Stimulated activated CD8-positive, alpha-beta memory T cell treated with anti-CD3 and anti-CD28 coated beads, Interleukin-15, amount 100 ng/mL, for 24 hours (primary cell): ENCODE measurements around the gene LARP7.
A peak's percentile ranks its signal among the peaks of the same experiment; 100 is the strongest.
"Not testable (repeated sequence)": the region's sequence is repeated elsewhere in the genome, so short reads cannot be mapped to it uniquely, and the experiment has no call there.

Experiments used
- DNase-seq: peaks from one replicate; pipeline ENCODE4 v3.0.0-alpha.2; 2020; ENCODE audit warnings: low read depth

The LARP7 gene

DNA sequence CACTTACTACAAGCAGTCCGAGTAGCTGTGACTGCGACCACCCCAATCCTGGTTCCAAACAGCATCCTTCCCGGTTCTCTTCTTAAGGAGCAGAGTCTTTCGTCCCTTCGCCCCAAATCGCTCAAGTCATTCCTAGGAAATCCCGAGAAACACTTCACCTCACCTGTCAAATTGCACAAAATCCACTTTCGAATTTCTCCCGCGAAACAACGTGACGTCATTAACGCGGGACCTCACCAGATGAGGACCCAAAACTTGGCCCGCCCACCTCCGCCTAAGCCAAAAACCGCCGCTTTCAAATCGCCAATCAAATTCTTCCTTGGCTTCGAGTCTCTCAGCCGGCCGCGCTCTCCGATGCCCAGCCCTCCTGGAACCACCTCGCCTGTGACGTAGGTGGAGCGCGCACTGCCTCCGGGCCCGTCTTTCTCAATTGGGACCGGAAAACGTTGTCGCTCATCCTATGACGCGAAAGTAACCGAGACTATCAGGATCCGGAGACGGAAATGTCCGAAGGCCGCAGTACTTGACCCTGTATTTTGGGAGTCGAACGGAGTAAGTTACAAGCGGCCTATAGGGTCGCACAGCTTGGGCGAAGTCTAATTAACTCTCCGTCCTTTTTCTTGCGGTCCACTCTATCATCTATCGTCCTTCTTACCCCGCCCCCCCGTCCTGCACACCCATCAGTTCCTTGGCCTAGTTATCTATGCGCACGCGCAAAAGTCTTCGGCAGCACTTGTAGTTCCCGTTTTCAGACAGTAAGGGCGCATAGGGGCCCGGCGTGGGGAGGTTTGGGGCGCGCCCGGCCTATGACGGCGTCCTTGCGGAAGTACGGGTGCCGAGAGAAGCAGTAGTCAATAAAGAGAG is at the start of gene LARP7, which contains the start of gene ZGRF1:
TSS of gene LARP7 (plus strand) at position 456 of the 864 bp plus-strand sequence. CDS start 7,527 bp downstream, outside the sequence.
TSS of gene ZGRF1 (minus strand) at position 222 of the 864 bp plus-strand sequence. CDS start 3,733 bp downstream, outside the sequence.
- peak; percentile 89 for DNase-seq

DNA sequence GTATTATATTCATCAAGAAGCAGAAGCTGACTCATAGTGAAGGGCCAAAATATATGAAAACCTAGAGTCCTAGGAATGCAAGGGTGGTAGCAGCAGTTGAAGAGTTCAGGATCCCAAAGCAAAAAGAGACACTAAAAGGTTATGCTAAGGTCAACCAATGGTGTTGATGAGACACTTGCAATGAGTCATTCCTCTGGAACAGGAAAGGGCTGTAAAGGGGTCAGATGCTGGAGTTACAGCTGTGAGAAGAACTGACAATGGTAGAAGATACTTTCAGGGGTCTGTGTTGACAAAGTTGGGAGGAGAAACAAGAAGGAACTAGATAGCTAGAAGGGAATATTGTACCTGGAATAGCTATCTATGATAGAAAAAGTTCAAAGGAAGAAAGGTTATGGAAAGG is 47.7 kb upstream of the LARP7 start:
- no peak for DNase-seq

DNA sequence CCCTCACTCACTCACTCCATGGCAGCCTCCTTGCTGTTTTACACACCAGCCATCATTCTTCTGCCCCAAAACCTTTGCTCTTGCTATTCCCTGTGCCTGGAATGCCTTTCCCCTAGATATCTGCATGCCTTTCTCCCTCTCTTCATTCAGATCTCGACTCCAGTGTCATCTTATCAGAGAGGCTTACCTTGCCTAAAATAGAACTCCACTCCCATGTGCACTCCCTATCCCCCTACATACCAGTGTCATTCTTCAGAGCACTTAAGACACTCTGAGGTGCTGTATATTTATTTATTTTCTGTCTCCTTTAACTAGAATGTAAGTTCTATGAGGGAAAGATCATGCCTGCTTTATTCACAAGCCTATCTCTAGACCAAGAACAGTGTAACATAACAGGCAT is 45.4 kb upstream of the LARP7 start:
- DNase-seq: no peak

DNA sequence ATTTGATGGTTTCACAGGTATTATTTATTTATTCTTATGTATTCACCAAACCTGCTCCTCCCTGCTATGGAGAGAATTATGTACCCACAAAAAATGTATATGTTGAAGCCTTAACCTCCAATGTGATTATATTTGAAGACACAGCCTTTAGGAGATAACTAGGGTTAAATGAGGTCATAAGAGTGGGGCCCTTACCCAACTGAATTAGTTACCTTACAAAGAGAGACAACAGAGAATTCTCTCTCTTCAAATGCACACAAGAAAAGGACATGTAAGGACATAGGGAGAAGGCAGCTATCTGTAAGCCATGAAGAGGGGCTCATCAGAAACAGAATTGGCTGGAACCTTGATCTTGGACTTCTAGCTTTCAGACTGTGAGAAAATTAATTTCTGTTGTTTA is 44.2 kb upstream of the LARP7 start:
- DNase-seq: no peak

DNA sequence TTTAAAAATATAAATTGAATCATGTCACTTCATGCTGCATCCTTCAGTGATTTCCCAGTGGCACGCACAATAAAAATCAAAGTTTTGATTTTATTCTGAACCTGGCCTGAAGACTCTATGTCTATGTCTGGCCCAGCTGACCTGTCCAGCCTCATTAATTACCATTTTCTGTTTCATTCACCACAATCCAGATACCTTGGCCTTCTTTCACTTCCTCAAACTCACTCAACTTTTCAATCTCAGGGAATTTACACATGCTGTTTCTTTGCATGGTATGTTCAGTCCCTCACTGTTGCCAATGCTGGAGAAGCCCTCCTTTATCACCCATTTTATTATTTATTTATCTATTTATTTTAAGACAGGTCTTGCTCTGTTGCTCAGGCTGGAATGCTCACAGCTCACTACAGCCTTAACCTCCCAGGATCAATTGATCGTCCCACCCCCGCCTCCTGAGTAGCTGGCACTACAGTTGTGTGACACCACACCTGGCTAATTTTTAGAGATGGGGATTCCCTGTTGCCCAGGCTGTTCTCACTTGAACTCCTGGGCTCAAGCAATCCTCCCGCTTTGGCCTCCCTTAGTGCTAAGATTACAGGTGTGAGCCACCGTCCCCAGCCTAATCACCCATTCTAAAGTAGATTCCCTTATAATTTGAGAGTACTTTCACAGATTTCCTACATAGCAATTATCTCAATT is 43.4 kb upstream of the LARP7 start:
- no peak for DNase-seq

DNA sequence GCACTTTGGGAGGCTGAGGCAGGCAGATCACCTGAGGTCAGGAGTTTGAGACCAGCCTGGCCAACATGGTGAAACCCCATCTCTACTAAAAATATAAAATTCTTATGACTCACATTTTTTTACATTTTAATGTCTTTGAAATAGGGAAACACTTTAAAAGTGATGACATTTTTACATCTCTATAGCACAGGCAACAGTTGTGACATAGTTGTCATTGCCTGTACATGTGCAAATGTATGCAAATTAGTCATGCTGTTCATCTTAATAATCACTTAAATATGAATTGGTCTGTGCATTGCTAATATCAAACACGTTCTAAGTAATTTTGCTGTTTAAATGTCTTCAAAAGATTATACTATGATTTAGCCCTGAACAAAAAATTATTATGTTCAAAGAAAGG is 42.0 kb upstream of the LARP7 start:
- no peak for DNase-seq

DNA sequence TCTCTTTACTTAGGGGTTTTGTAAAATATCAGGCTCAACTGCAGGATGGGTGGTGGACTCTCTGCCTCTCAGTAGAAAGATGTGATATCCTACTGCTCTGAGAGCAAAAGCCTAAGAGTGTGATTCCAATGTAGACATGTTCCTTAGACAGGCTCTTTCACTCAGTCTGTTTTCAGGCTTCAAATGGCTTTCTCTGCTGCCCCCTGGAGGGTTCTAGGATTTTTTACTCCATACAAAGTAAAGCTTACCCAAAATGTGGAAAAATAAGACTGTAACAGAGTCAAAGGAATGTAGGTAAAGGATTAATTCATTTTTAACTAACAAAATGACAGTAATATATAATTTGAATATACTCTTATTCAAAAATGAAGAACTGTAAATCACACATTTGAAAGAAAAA is 32.4 kb upstream of the LARP7 start:
- no peak for DNase-seq

DNA sequence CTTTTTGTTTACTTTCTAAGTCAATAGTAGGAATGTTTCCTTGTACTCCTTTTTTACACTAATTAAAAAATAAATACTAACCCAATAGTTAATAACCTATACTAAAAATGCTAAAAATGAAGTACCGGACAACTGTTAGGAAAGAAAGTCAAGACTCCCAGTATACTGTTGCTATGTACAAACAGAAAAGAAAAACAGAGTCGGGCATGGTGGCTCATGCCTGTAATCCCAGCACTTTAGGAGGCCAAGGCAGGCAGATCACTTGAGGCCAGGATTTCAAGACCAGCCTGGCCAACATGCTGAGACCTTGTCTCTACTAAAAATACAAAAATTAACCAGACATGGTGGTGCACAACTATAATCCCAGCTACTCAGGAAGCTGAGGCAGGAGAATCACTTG is 24.1 kb upstream of the LARP7 start:
- DNase-seq: not testable (repeated sequence)

DNA sequence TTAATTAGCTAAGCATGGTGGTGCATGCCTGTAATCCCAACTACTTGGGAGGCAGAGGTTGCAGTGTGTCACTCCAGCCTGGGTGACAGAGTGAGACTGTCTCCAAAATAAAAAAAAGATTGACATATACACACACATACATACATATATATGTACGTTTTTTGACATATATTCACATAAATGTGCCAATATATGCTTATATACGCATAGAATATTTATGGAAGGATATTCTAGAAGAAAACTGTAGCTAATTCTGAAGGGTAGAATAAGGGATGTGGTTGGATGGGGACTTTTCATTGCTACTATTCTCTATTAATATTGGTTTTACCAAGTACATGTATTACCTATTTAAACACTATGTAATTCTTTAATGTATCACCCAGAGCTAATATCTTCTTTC is 20.0 kb upstream of the LARP7 start:
- DNase-seq: no peak

DNA sequence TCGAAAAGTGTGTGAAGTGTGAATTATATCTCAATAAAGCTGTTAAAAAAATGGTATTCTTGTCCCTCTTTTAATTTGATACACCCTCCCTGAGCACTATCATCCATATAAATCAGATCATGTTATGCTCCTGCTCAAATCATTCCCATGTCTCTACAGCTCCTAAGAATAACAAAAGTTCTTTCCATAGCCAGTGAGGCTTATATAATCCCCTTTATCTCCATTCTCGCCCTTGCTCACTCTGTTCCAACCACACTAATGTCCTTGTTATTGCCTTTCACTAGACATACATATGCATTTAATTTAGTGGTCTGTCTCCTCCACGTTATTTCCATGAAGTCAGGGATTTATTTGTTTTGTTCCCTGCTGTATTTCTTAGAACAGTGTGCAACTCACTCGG is 10.7 kb upstream of the LARP7 start:
- DNase-seq: no peak

DNA sequence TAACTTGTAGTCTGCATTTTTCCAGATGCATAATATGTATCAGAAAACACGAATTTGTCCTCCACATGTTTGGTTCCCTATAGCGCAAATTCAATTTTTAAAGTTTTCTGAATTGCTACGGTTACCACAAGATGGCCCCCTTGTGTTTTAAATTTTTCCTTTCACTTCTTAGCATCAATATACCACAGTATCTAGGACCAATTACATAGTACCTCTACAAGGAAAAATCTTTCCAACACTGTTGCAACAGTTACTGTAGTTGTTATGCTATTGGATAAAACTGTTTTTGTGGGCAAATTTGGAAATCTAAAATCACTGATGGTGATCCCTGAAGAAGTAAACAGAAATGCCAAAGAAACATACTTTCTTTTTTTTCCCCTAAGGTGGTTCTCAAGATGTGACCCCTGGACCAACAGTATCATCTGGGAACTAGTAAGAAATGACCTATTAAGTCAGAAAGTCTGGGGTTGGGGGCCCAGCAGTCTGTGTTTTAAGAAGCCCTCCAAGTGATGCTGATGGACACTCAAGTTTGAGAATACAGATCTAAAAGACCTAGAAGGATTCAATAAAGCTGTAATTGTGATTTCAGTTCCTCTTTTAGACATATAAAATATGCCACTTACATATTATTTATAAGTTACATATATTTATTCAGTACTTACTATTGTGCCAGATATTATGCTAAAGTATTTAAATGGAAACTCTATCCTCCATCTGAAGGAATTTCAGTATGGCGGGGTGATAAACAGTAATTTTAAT is 3.3 kb upstream of the LARP7 start:
- DNase-seq: no peak

DNA sequence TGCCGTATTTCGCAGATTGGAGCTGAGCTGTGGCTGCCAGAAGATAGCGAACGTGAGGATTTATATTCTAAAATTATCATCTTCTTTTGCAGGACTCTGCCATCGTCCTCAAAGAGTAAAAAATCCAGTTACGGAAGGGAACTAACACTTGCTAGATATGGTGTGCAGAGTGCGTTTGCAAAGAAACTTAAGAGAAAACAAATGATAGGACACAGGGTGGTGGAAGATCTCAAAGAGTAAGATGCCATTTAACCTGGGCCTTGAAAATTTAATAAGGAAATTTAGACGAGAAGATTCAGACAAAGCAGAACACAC is 566 bp downstream of the LARP7 start:
- no peak for DNase-seq

DNA sequence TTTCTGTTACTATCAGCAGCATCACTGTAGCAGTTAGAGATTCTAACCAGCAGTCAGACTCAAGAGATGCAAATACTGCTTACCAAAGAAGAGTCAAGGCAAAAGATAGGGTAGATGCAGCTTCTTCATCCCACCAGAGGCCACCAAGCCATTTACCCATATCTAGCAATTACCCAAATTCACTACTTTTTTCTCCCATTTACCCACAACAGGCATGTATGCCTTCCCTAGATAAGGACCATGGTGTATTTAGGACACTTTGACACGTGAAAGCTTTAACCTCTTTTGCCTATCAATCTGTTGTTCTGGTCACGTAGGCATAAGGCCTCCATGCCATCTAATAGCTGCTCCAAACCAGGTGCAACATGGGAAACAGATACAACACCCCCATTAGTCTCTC is 5.6 kb downstream of the LARP7 start:
- no peak for DNase-seq

DNA sequence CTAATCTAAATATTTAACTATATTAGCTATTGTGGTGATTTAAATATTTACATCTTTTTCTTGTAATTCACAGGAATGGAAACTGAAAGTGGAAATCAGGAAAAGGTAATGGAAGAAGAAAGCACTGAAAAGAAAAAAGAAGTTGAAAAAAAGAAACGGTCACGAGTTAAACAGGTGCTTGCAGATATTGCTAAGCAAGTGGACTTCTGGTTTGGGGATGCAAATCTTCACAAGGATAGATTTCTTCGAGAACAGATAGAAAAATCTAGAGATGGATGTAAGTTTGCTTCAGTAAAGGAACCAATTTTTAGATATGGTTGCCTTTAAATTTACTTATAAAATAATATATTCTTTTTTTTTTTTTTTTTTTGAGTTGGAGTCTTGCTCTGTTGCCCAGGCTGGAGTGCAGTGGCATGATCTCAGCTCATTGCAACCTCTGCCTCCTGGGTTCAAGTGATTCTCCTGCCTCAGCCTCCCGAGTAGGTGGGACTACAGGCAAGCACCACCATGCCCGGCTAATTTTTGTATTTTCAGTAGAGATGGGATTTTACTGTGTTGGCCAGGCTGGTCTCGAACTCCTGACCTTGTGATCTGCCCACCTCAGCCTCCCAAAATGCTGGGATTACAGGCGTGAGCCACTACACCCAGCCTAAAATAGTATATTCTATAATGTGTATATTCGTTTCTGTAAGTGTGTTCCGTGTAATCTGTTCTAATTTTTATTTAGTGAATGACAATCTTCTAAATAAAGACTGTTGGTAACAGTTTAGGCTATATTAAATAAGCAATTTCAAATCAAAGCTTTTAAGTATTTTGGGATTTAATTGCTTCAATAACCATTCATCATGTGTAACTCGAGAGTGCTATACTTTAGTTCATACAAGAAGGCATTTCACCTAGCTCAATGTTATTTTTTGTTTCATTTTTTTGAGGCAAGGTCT is 7.9 kb downstream of the LARP7 start:
- not testable (repeated sequence) for DNase-seq

DNA sequence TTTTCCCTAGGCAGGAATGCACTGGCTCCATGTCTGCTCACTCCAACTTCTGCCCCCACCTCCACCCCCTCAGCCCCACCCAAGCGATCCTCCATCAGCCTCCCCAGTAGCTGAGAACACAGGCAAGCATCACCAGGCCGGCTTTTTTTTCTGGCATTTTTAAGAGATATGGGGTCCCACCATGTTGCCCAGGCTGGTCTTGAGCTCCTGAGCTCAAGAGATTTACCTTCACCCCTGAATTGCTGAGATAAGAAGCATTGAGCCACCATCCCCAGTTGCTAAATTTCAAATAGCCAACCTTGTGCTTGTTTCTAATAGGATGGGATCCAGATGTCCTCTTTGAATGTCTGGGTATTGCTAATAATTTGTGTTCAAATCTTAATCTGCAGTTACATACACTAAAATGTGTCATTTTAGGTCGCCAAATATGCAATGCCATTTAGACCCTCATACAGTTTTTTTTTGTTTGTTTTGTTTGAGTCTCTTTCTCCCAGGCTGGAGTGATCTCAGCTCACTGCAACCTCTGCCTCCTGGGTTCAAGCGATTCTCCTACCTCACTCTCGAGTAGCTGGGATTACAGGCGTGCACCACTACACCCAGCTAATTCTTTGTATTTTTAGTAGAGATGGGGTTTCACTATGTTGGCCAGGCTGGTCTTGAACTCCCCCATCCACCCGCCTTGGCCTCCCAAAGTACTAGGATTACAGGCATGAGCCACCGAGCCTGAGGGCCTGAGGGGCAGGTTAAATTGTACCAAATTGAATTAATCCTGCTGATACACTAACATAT is 8.8 kb downstream of the LARP7 start:
- DNase-seq: no peak

DNA sequence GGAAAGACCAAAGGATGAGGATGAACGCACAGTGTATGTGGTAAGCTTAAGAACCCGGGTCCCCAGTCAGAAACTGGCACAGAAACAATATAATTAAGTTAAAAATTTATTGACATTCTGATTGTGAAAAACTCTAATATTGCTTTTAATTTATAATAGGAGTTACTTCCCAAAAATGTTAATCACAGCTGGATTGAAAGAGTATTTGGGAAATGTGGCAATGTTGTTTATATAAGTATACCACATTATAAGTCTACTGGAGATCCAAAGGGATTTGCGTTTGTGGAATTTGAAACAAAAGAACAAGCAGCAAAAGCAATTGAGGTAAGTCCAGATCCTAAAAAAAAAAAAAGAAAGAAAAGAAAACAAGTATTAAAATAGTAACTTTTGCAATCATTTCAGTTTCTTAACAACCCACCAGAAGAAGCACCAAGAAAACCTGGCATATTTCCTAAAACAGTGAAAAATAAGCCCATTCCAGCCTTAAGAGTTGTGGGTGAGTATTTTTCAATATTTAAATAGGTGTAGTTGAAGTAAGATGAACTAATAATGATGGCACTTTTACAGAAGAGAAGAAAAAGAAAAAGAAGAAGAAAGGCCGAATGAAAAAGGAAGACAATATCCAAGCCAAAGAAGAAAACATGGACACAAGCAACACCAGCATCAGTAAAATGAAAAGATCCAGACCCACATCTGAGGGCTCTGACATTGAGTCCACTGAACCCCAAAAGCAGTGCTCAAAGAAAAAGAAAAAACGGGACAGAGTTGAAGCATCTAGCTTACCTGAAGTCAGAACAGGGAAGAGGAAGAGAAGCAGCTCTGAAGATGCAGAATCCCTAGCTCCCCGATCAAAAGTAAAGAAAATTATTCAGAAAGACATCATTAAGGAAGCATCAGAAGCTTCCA is 9.9 kb downstream of the LARP7 start:
- no peak for DNase-seq

DNA sequence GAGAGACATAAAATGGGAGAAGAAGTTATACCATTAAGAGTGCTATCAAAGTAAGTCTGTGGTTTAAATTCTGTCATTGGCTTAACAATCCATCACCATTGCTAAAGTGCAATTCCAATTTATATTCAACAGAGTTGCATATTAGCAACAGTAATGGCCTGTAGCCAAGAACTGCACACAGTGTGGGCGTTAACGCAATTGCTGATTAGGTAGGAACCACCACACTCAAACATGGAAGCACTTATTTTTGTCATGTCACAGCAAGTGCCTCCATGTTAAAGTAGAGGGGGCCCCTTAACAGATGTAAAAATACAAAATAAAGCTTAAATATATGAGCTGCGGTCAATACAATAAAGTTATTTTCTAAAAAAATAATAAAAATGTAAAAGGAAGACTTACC is 10.8 kb downstream of the LARP7 start:
- DNase-seq: no peak

DNA sequence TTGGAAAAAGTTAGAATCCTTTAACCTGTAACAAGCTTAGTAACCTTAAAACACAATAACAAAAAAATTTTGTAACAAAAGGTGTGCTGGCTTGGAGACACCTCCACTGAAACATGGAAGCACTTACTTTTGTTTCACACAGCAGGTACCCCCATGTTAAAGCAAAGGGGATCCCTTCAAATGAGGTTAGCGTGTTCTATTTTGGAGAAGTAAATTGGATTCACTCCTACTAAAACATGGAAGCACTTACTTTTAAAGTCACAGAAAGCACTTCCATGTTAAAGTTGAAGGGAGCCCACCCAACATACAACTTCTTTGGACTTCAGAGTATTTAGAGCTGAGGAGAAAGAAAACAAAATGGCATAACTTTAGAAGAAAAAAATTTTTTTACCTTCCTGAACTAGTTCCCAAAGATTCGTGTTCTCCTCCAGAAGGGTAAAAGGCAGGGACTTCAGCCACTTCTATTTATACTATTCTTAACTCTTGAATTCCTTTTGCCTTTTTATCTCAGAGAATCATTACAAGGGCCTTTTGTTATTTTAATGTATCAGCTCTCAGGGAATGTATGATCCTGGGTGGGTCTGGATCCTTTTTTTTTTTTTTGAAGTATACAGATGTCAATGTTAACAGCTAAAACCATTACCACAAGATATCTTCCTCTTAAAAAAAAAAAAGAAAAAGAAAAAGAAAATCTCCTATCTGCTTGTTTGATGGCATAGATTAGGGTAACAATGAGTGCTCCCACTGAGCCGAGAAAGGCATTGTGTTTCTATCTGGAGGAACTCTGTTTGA is 11.5 kb downstream of the LARP7 start:
- no peak for DNase-seq

DNA sequence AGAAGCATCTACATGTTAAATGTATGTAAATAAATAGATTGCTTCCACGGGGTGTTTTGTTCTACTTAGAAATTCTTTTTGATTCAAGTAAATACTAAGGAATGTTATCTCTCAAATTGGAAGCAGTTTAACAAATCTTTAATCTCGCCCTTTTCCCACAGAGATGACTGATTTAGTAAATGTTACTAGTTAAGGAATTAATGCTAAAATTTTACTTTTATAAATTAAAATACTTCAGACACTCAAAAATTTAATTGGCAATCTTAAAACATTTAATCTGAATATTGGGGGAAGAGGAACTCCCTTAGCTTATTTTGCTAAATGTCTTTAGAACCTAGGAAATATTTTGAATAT is 12.1 kb downstream of the LARP7 start:
- no peak for DNase-seq
